Stimulated activated CD4-positive, alpha-beta T cell treated with anti-CD3 and anti-CD28 coated beads, Interleukin-4, amount 100 ng/mL, for 24 hours (primary cell): ENCODE data around the gene PRKCQ.

ENCODE experiments used
- DNase-seq: peaks from one replicate; pipeline ENCODE4 v3.0.0-alpha.2; 2020

The PRKCQ gene

DNA sequence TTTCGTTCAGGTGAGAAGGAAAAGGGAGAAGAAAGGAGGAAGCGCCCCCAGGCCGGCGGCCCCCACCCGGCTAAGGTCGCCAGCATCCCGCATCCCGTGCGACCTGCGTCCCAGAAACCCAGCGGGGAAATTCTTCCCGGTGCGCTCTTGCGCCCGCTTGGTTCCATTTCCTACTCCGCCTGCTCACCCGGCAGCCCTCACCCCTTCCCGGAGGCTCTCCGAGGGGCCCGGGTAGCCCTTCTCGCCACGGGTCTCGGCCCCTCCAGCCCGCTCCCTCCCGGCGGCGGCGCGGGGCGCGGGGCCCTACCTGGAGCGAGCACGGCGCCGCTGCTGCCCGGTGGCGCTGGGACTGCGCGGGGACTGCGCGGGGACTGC, at the start of gene PRKCQ:
Gene PRKCQ (minus strand): TSS at position 373 of the 375 bp plus-strand sequence. CDS start 65,141 bp downstream, outside the sequence.
- DNase-seq = no peak

DNA sequence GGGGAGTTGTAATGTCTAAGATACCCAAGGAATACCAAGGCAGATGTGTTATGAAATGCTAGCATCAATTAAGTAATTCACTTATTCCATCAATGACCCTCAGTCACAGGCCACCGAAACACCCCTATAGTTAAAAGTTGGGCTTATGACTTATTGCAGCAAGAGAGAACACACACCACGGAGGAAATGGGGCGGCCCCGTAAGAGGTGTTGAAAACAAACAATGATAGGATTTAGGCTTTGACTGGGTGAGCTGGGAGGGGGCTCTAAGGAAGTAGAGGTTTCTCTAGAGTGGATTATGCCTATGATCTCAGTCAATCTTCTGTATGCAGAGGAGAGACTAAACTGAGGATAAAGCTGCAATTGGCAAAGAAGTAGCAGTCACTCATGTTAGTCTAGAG, 45.4 kb upstream of the PRKCQ start:
- DNase-seq = no peak

DNA sequence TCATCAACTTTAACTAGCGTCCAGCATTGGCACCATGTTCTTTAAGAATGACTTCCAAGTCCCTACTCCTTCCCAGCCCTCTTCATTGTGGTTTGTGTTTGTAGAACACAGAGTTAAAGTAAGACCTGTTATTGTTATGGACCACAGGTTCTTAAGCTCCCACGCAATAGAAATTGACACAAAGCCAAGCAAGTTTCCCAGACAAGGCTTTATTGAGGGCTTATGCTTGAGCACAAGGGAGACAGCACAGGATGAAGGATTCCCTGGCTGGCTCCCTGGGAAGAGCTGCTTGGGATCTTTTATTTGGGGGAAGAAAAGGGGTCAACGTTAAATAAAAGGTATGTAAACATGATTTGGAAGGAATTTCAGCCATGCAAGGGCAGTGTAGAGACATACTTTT, 44.3 kb upstream of the PRKCQ start:
- DNase-seq = no peak

DNA sequence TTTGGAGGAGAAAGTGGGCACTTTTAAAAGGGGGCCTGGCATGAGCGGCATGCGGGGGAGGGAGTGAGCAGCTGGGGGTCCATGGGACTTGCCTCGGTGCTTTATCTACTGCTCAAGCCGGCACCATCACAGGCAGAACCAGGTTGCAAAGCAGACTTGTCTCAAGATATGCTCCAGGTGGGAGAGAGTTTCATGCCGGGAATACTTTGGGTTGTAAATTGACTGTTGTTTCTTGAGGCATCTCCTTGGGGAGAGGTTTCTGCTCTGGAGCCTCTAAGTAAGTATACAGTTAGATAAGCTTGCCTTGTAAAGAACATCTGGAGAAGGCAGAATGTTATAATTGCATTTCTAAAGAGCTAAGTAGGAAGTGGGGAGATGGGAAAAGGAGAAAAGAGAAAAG, 42.8 kb upstream of the PRKCQ start:
- DNase-seq = no peak

DNA sequence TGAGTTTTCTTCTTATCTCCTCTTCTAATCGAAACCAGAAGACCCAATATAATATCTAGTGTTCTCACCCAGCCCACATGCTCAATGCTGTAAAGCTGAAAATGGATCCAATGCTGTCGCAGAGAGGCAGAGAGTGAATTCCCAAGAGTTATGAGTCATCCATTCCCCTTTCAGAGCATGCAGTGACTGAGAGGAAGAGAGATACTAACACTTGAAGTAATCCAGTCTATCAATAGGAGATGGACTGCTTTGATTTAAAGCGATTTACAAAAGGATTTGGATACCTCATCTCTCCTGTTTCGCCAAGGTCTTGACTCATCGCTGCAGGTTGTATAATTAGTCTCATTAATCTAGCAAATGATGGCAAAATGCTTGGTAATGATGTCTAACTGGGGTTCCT, 41.5 kb upstream of the PRKCQ start:
- DNase-seq = no peak

DNA sequence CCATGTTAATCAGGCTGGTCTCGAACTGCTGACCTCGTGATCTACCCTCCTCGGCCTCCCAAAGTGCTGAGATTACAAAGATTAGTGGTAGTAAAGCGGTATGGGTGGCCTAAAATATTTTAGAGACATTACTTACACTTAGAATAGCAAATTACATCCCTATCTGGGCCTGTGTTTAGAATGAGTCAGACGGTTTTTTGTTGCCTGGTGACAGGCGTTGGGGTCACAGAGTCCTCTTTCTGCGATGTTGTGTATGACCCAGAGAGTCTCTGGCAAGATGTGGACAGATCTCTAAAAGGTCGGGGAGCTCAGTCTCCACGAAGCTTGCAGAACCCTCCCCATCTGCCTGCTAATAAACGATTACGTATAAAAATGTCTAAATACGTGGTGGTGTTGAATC, 39.6 kb upstream of the PRKCQ start:
- no peak for DNase-seq

DNA sequence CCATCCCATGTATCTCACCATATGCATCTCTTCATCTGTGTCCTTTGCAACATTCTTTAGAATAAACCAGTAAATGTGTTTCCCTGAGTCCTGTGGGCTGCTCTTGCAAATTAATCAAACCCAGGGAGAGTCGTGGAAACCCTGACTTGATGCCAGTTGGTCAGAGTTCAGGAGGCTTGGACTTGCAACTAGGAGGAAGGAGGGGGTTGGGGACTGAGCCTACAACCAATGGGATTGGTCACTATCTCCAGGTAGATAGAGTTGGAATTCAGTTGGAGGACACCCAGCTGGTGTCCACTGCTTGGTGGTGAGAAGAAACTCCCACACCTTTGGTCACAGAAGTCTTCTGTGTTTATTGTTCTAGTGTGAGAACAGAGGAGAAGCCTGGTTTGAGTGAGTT, 38.3 kb upstream of the PRKCQ start:
- DNase-seq = no peak

DNA sequence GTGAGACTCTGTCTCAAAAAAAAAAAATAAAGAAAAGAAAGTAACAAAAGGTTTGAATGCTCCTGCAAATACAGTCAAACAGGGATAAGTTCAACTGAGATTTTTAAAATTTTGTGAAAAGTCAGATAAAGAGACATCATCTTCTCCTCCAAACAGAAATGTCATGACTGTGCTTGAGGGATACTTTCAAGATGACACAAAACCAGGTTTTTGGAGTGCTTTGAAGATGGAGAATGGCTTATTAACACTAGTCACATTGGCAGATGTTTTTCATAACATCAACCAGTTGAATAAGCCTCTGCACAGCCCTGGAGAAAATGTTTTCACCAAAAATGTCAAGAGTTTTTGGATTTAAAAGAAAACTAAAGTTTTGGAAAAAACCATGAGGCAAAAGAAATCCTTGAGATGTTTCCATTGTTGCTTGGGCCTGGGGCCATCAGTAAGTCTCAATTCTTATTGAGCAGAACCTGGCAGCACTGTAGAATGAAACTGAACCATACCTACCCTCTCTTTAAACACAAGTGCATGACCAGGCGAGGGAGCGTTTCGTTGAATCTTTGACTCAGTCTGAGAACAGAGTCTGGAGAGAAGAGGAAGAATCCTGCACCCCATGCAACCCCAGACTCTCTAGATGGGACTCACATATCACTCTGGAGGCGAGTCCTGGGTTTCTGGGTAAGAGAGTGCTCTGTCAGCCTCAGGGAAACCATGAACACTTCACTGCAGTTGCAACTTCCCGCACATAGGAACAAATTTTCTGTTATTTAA, 37.4 kb upstream of the PRKCQ start:
- no peak for DNase-seq

DNA sequence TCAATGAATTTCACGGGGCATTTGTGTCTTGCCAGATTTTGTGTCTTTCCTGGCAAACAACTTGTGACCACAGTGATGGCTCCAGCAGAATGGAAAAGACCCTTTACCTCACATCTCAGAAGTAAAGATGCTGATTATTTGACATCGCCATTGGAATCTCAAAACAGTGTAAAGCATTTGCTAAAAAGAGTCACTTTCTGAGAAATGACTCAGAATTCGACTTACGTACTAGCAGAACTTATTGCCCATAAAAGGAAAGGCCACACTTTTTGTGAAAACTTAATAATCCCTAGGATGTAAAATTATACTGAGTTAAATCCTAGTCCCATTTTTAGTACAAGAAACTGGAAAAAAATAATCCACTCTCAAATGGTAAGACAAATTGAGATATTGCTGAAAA, 35.9 kb upstream of the PRKCQ start:
- no peak for DNase-seq

DNA sequence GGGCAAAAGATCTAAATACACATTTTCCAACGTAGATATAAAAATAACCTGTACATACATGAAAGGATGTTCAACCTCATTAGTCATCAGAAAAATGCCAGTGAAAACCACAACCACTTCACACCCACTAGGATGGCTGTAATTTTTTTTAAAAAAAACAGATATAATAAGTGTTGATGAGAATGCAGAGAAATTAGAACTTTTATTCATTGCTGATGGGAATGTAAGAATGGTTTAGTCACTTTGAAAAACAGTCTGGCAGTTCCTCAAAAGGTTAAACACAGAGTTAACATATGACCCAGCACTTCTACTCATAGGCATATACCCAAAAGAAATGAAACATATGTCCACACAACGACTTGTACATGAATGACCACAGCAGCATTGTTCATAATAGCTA, 32.3 kb upstream of the PRKCQ start:
- DNase-seq = peak; percentile 35

DNA sequence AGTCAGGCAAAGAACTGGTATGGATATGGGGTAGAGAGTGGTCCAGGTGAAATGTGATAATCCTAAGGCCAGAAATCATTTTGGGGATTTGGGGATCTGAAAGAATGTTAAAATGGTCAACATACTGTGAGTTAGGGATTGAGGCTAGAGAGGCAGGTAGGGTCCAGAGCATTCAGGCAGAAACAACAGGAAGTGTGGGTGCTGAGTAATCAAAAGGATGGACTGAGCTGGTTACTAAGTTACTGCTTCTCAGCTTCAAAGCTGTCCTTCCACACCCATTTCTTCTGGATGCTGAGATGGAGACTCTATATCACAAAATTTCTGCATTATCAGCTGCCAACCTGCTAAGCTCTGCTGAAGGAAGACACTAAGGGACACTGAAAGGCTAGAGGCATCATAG, 30.6 kb upstream of the PRKCQ start:
- DNase-seq = no peak

DNA sequence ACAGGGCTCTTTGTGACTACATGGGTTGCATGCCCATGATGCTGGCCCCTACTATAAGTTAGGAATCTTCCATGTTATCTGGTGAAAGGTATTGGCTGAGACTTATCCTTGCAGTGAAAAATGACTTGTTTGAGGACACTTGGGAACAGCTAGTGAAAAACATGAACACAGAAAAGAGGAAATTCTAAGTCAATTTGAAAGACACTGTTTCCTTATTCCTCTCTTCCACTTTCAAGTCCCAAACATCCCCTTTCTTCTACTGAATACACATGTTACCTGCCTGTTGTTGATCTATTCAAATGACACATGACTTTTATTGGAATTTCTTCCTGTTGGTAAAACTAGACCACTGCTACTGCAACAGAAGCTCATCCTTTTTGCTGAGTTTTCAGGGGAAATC, 29.5 kb upstream of the PRKCQ start:
- DNase-seq = no peak

DNA sequence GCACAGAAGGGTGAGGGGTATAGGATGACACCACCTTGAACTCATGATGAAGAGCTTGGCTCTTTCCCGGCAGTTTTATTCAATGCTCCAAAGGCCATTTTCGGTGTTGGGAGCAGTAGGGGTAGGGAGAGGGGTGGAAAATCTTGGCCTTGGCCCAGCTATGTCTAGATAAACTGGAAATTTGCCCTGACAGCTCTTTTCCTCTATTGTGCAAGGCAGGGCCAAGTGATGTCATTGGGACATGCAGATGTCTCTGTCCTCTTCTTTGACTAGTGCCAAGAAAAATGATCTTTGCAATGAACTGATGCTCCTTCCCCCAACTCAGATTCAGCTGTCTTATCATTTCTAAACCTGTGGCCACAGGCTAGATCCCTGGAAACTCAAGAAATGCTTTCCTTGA, 27.7 kb upstream of the PRKCQ start:
- DNase-seq = no peak

DNA sequence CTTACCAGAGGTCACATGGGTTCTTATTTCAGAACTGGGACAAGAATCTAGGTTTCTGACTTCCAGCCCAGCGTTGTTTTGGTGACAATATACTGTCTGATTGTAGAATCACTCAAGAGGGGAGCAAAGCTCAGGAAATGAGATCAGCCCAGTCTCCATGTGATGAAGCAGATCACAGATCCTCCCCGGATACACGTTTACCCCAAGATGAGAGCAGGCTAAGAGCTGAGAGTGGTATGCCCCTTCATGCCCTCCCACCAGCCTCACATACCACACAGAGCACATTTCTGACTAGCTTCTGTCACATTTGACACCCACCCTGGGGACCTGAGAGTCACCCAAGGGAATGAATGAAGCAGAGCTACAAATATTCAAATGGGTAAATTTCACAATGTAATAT, 27.1 kb upstream of the PRKCQ start:
- DNase-seq = peak; percentile 71

DNA sequence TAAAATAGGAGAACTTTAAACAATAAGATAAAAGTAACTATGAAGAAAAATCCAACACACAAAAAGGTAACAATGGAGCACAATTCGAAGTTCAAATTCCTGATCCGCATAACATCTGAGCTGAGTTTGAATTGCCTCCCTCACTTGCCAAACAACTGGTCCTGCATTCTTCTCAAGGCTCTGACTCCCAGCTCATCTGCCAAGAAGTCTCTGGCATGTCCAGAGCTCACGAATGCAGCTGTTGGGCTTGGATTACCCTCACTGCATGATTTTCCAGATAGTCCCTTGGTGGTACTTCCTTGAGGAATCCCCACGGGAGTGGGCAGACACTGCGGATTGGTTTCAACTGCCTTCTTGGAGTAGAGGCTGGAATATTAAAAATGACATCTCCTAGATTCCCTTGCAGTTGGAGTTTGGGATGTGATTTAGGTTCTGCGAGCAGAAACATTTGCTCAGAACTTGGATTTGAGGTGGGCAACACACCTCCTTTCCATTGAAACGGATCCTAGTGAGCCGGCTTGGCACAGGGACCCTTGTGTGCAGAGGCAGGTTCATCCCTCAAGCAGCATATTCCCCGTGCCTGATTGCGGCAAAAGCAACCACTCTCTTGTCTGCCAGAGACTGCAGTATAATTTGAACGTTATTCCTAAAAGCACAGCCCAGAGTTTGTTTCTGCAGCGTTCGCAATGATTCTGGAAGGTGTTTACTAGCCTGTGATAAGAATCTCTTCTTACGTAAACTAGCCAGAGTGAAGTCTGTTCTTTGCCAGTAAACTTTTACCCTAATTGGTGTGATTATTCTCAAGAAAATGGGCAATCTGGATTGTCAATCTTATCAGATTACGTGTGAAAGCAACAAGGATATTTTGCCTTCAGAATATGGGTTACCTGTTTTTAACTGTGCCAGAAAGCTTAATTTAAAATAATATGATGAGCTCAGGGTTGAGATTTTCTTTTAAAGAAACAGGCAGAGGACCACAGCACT, 23.4 kb upstream of the PRKCQ start:
- DNase-seq = no peak

DNA sequence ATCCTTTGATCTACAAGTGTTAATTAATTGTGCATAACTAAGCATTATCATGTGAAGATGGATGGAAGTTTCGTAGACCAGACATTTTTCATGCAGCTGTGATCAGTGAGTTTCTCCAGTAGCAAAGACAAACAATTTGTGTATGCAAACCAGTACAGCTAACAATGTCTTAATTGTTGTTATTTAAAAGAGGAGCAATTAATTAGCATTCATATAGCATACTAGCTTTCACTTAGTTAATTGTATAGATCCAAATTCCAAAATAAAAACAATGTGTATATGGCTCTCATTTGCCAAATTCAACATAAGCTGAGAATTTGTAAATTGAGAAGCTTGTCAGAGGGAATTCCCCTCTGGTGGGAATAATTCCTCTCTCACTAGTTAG, 22.6 kb upstream of the PRKCQ start:
- DNase-seq = no peak

DNA sequence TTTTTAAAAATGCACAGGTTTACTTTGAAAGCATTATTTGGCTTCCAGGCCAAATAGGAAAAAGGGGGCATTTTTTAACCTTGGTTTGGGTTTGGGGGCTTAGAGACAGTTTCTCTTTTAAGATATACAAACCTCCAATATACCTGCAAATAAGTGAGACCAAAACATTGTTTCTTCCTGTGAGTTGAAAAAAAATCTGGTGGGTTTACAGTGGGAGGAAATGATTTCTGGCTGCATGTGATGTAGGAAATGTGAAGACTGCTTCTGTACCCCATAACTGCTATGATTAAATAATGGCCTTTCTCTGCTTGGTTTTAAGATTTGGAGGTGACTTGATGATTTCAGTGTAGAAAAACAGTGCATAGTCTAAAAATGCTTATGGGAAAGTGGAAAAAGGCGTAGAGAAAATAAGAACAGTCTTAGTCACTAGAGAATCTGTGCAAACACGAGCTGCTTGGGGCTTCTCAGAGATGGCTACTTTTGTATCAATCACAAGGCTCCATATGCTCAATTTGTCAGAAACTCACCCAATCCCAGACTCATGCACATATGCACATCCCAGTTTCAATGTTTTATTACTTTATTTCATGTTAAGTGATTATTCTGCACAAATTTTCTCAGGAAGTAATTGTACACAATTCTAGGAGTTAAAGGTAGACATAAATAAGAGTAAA, 22.1 kb upstream of the PRKCQ start:
- DNase-seq = no peak

DNA sequence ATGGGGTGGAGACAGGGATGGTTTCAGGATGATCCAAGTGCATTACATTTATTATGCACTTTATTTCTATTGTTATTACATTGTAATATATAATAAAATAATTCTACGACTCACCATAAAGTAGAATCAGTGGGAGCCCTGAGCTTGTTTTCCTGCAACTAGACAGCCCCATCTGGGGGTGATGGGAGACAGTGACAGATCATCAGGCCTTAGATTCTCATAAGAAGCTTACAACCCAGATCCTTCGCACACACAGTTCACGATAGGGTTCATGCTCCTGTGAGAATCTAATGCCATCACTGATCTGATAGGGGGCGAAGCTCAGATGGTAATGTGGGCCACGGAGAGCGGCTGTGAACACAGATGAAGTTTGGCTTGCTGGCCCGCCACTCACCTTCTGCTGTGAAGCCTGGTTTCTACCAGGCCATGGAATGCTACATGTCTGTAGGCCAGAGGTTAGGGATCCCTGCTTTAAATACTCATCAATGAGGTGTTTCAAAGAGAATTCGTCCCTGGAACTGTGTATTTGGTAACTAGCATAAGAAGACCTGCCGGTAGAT, 21.2 kb upstream of the PRKCQ start:
- peak; percentile 24 for DNase-seq

DNA sequence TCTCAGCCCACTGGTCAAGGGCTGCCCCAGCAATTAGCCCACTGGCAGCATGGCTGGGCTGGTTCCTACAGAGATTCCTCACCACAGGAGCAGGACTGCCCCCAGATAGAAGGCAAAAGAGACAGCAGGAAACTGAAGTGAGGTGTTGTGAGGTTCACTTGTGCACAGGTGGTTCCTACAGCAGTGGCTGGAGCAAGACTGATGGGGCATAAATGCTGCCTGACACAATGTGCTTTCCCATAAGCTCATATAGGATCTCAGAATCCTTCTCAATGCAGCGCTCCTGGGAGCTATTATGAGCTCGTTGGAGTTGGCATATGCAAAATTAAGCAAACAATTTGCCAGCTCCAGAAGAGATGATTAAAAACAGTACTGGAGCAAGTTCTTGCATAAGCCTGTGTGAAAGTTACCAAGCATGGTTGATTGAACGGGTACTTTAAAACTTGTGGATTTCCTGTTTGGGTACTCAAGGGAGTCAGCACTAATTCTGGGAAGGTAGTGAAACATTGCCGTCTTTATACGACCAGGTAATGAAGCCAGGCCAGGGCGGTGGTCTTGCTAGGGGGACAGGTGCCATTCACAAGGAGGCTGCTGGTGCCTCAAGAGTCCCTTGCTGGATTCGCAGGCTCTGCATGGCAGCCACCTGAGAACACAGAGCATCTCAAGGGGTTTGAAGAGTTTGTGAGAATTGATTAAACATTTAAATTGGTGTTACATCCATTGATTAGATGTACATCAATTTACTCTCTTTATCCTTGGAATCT, 20.3 kb upstream of the PRKCQ start:
- DNase-seq = no peak

DNA sequence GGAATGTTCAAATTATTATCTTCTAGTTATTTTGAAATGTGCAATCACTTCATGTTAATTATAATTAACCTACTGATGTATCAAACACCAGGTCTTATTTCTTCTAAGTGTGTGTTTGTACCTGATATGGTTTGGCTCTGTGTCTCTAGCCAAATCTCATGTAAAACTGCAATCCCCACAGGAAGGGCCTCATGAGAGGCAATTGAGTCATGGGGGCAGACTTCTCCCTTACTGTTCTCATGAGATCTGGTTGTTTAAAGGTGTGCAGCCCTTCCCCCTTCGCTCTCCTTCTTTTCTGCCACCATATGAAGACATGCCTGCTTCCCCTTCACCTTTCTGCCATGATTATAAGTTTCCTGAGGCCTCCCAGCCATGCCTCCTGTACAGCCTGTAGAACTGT, 18.6 kb upstream of the PRKCQ start:
- no peak for DNase-seq

DNA sequence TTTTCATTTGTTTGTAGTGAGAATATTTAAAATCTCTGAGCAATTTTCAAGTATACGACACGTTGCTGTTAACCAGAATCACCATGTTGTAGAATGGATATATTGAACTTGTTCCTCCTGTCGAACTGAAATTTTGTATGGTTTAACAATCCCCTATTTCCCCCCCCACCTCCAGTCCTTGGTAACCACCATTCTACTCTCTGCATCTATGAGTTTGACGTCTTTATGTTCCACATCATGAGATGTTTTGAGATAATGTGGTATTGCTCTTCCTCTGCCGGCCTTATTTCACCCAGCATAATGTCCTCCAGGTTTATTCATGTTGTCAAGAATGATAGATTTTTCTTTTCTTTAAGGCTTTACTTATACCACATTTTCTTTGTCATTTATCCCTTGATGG, 17.4 kb upstream of the PRKCQ start:
- no peak for DNase-seq

DNA sequence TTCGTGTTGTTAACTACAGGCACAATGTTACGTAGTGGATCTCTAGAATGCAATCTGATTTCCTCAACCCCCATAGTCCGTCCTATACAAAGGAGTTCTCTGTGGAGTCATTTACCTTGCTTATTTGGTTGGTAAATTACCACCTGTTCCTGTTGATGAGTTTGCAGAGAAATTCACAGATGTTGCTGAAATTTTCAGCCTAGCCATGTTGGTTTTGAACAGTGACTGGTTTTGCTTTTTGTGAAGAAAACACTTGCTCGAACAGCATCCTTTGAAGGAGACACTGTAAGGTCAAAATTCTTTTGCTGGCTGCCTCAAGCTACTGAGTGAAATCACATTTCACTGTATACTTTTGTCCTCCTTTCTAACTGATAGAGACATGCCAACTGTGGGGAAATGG, 15.4 kb upstream of the PRKCQ start:
- no peak for DNase-seq
